IPS-18c (cell line): ENCODE results near the gene NPDC1.

Experiments
- H3K4me3 ChIP-seq: 2 replicates; pipeline ENCODE4 v1.7.0; 2013; ENCODE audit warnings: low read depth, mild to moderate bottlenecking, low read length, moderate library complexity; ENCODE audit not compliant: insufficient read depth
- H3K9me3 ChIP-seq: one replicate; pipeline ENCODE4 v1.6.1; 2013; ENCODE audit warnings: mild to moderate bottlenecking, low read length, moderate library complexity; ENCODE audit not compliant: control insufficient read depth, insufficient read depth

NPDC1 gene

GRCh38 chr9:137023157-137023556 is 22.8 kb downstream of the NPDC1 start:
- no peak overlapping the region for H3K4me3 ChIP-seq
- H3K9me3 ChIP-seq: no peaks in the 10 kb centered on the region

GRCh38 chr9:137022662-137023008 is 23.3 kb downstream of the NPDC1 start:
- H3K4me3 ChIP-seq: no peak overlapping the region
- no peaks in the 10 kb centered on the region for H3K9me3 ChIP-seq

- no peak overlapping the region for H3K4me3 ChIP-seq
- no peaks in the 10 kb centered on the region for H3K9me3 ChIP-seq
Observed at GRCh38 chr9:137021979-137022661, 23.9 kb downstream of the NPDC1 start.

- H3K9me3 ChIP-seq: no peaks in the 10 kb centered on the region
- no peak overlapping the region for H3K4me3 ChIP-seq
Observed at GRCh38 chr9:137021568-137021978, 24.4 kb downstream of the NPDC1 start.

- Histone ChIP-seq H3K9me3 (no peaks in the 10 kb centered on the region), H3K4me3 (no peak overlapping the region)
Observed at GRCh38 chr9:137020771-137021567, 25.0 kb downstream of the NPDC1 start.

GRCh38 chr9:137019891-137020683 is 25.9 kb downstream of the NPDC1 start:
- Histone ChIP-seq H3K4me3 (no peak overlapping the region), H3K9me3 (no peaks in the 10 kb centered on the region)

- Histone ChIP-seq H3K9me3 (no peaks in the 10 kb centered on the region), H3K4me3 (no peak overlapping the region)
Observed at GRCh38 chr9:137018761-137019559, 27.0 kb downstream of the NPDC1 start.

- Histone ChIP-seq H3K9me3 (no peaks in the 10 kb centered on the region), H3K4me3 (no peak overlapping the region)
Observed at GRCh38 chr9:137017791-137018497, 28.0 kb downstream of the NPDC1 start.

GRCh38 chr9:137017071-137017470 is 28.9 kb downstream of the NPDC1 start:
- Histone ChIP-seq H3K4me3 (no peak overlapping the region), H3K9me3 (no peaks in the 10 kb centered on the region)

- Histone ChIP-seq H3K9me3 (no peaks in the 10 kb centered on the region), H3K4me3 (no peak overlapping the region)
Observed at GRCh38 chr9:137016436-137016835, 29.5 kb downstream of the NPDC1 start.

GRCh38 chr9:137015976-137016375 is 30.0 kb downstream of the NPDC1 start:
- Histone ChIP-seq H3K4me3 (no peak overlapping the region), H3K9me3 (no peaks in the 10 kb centered on the region)

GRCh38 chr9:137015540-137015930 is 30.4 kb downstream of the NPDC1 start:
- Histone ChIP-seq H3K9me3 (no peaks in the 10 kb centered on the region), H3K4me3 (no peak overlapping the region)

- Histone ChIP-seq H3K4me3 (no peak overlapping the region), H3K9me3 (no peaks in the 10 kb centered on the region)
Observed at GRCh38 chr9:137014776-137015539, 31.0 kb downstream of the NPDC1 start.

GRCh38 chr9:137014166-137014565 is 31.8 kb downstream of the NPDC1 start:
- Histone ChIP-seq H3K9me3 (peaks cover 2% of the 10 kb centered on the region), H3K4me3 (no peak overlapping the region)

GRCh38 chr9:137013571-137013940 is 32.4 kb downstream of the NPDC1 start:
- H3K9me3 ChIP-seq: peaks cover 2% of the 10 kb centered on the region
- H3K4me3 ChIP-seq: no peak overlapping the region
